ENCODE measurements around the gene HMCN2. TPM values are rescaled to one million over a fixed set of nuclear protein-coding genes. Genes with fewer than 3 reads are reported as not detected.

The HMCN2 gene
- total and polyA plus RNA-seq, 2 donors from 2014 or later = 0.99 to 8.6 TPM

- H3K27ac ChIP-seq (ENCODE audit: low read depth in 2 of 2, low read length in 2 of 2) = peak overlapping the region; percentile 85
- peaks cover 0 to 2% (median 0%) of the 10 kb centered on the region in 3 donors for H3K9me3 ChIP-seq (ENCODE audit: control insufficient read depth in 2 of 3, insufficient read depth in 1 of 3, low read length in 3 of 3)
- no peaks in the 10 kb centered on the region for H3K27me3 ChIP-seq (ENCODE audit: control insufficient read depth, insufficient read depth, low read length)
- no peak overlapping the region for H3K9ac ChIP-seq (ENCODE audit: low read length in 3 of 3)
- FAIRE-seq (no peak), DNase-seq (peak; percentile 68 to 90 (median 80))
- H3K4me3 ChIP-seq (ENCODE audit: low read length in 3 of 3) = peak overlapping the region in 1 of 3 donors; percentile 21
- intact Hi-C loops (cut with DNase I) = no loop called here
- TF ChIP-seq CTCF (IDR thresholded peaks at IDR 0.05; ENCODE audit: borderline replicate concordance, extremely low read depth, insufficient read depth) = no peak
- peaks cover 3 to 10% (median 4%) of the 10 kb centered on the region in 3 donors for H3K36me3 ChIP-seq (ENCODE audit: control insufficient read depth in 2 of 3, insufficient read depth in 3 of 3, low read length in 3 of 3)
- peaks cover 0 to 71% (median 50%) of the 10 kb centered on the region in 3 donors for H3K4me1 ChIP-seq (ENCODE audit: control insufficient read depth in 2 of 3, insufficient read depth in 2 of 3, low read depth in 1 of 3, low read length in 3 of 3)
These were observed 184.9 kb downstream of the HMCN2 start for GRCh38 chr9:130450344-130451003.

- H3K4me1 ChIP-seq (ENCODE audit: control insufficient read depth in 2 of 3, insufficient read depth in 2 of 3, low read depth in 1 of 3, low read length in 3 of 3) = peaks cover 0 to 67% (median 50%) of the 10 kb centered on the region in 3 donors
- DNase-seq (no peak), FAIRE-seq (no peak)
- no peaks in the 10 kb centered on the region for H3K27me3 ChIP-seq (ENCODE audit: control insufficient read depth, insufficient read depth, low read length)
- peak overlapping the region in 1 of 3 donors; percentile 27 for H3K4me3 ChIP-seq (ENCODE audit: low read length in 3 of 3)
- H3K9me3 ChIP-seq (ENCODE audit: control insufficient read depth in 2 of 3, insufficient read depth in 1 of 3, low read length in 3 of 3) = peaks cover 0 to 2% (median 0%) of the 10 kb centered on the region in 3 donors
- H3K27ac ChIP-seq (ENCODE audit: low read depth in 2 of 2, low read length in 2 of 2) = peak overlapping the region; percentile 85
- no peak for TF ChIP-seq CTCF (IDR thresholded peaks at IDR 0.05; ENCODE audit: borderline replicate concordance, extremely low read depth, insufficient read depth)
- intact Hi-C loops (cut with DNase I) = no loop called here
- H3K9ac ChIP-seq (ENCODE audit: low read length in 3 of 3) = peak overlapping the region in 1 of 3 donors; percentile 46
- peaks cover 3 to 14% (median 4%) of the 10 kb centered on the region in 3 donors for H3K36me3 ChIP-seq (ENCODE audit: control insufficient read depth in 2 of 3, insufficient read depth in 3 of 3, low read length in 3 of 3)
These were observed 185.4 kb downstream of the HMCN2 start for GRCh38 chr9:130451004-130451390.

GRCh38 chr9:130451509-130452388, 186.2 kb downstream of the HMCN2 start:
- Histone ChIP-seq H3K4me3 (ENCODE audit: low read length in 3 of 3) (peak overlapping the region in 1 of 3 donors; percentile 27), H3K4me1 (ENCODE audit: control insufficient read depth in 2 of 3, insufficient read depth in 2 of 3, low read depth in 1 of 3, low read length in 3 of 3) (peaks cover 0 to 63% (median 50%) of the 10 kb centered on the region in 3 donors), H3K9ac (ENCODE audit: low read length in 3 of 3) (peak overlapping the region in 1 of 3 donors; percentile 46), H3K9me3 (ENCODE audit: control insufficient read depth in 2 of 3, insufficient read depth in 1 of 3, low read length in 3 of 3) (peaks cover 0 to 2% (median 0%) of the 10 kb centered on the region in 3 donors), H3K27ac (ENCODE audit: low read depth in 2 of 2, low read length in 2 of 2) (peak overlapping the region; percentile 85), H3K27me3 (ENCODE audit: control insufficient read depth, insufficient read depth, low read length) (no peaks in the 10 kb centered on the region), H3K36me3 (ENCODE audit: control insufficient read depth in 2 of 3, insufficient read depth in 3 of 3, low read length in 3 of 3) (peaks cover 3 to 14% (median 4%) of the 10 kb centered on the region in 3 donors)
- peak; percentile 14 for TF ChIP-seq CTCF (IDR thresholded peaks at IDR 0.05; ENCODE audit: borderline replicate concordance, extremely low read depth, insufficient read depth)
- intact Hi-C loops (cut with DNase I) = no loop called here
- DNase-seq = peak; percentile 93 to 98 (median 96)
- FAIRE-seq = no peak
